ENCODE measurements around the gene CYP2A13. TPM values are rescaled to one million over a fixed set of nuclear protein-coding genes. Genes with fewer than 3 reads are reported as not detected.

The CYP2A13 gene
- polyA plus RNA-seq, 1 donor (not counting 4 experiments of a cell fraction or from before 2014, with no cell fraction given): not detected

- Histone ChIP-seq H2AFZ (ENCODE audit: control insufficient read depth, low read length) (no peak overlapping the region), H3K4me3 (ENCODE audit: control insufficient read depth in 2 of 3, extremely low read depth in 1 of 3, insufficient read depth in 2 of 3, low read depth in 1 of 3, low read length in 3 of 3) (no peak overlapping the region), H3K79me2 (ENCODE audit: control insufficient read depth, insufficient read depth, low read length) (no peaks in the 10 kb centered on the region), H3K36me3 (ENCODE audit: control insufficient read depth in 2 of 2, extremely low read depth in 1 of 2, insufficient read depth in 2 of 2, low read length in 2 of 2) (no peaks in the 10 kb centered on the region), H3K9ac (ENCODE audit: control insufficient read depth, extremely low read depth, insufficient read depth, low read length) (no peak overlapping the region), H3K9me3 (ENCODE audit: control insufficient read depth, low read depth, low read length) (no peaks in the 10 kb centered on the region), H3K4me1 (ENCODE audit: control insufficient read depth, extremely low read depth, insufficient read depth, low read length) (no peaks in the 10 kb centered on the region), H3K27me3 (ENCODE audit: control insufficient read depth, extremely low read depth, insufficient read depth, low read length) (no peaks in the 10 kb centered on the region), H4K20me1 (ENCODE audit: control insufficient read depth, extremely low read depth, insufficient read depth, low read length) (no peaks in the 10 kb centered on the region), H3K4me2 (ENCODE audit: control insufficient read depth, extremely low read depth, insufficient read depth, low read depth, low read length) (no peak overlapping the region), H3K9me1 (ENCODE audit: control insufficient read depth, extremely low read depth, insufficient read depth, low read length) (no peaks in the 10 kb centered on the region), H3K27ac (ENCODE audit: control insufficient read depth, insufficient read depth, low read length) (no peak overlapping the region)
- DNase-seq (ENCODE audit: low read depth, low spot score) (no peak), FAIRE-seq (no peak)
- dilution Hi-C loops (cut with MboI; ENCODE audit: extremely low pct_ligation_motif_present, low sequenced_read_pairs): no loop called here
- no peak for TF ChIP-seq CTCF (optimal IDR thresholded peaks at IDR 0.05 in 1 of 3, IDR thresholded peaks at IDR 0.05 in 1 of 3, conservative IDR thresholded peaks at IDR 0.05 in 1 of 3; ENCODE audit: extremely low read depth in 1 of 3, insufficient read depth in 2 of 3, low read length in 3 of 3)
- TF ChIP-seq EZH2 (IDR thresholded peaks at IDR 0.05; ENCODE audit: low read length): no peak
Measured at GRCh38 chr19:41096353-41096752, 8.1 kb downstream of the CYP2A13 start.

GRCh38 chr19:41097302-41097701 is 9.1 kb downstream of the CYP2A13 start:
- dilution Hi-C loops (cut with MboI; ENCODE audit: extremely low pct_ligation_motif_present, low sequenced_read_pairs): no loop called here
- Histone ChIP-seq H3K79me2 (ENCODE audit: control insufficient read depth, insufficient read depth, low read length) (no peaks in the 10 kb centered on the region), H3K4me1 (ENCODE audit: control insufficient read depth, extremely low read depth, insufficient read depth, low read length) (no peaks in the 10 kb centered on the region), H3K9me1 (ENCODE audit: control insufficient read depth, extremely low read depth, insufficient read depth, low read length) (no peaks in the 10 kb centered on the region), H3K4me3 (ENCODE audit: control insufficient read depth in 2 of 3, extremely low read depth in 1 of 3, insufficient read depth in 2 of 3, low read depth in 1 of 3, low read length in 3 of 3) (no peak overlapping the region), H3K9ac (ENCODE audit: control insufficient read depth, extremely low read depth, insufficient read depth, low read length) (no peak overlapping the region), H3K27ac (ENCODE audit: control insufficient read depth, insufficient read depth, low read length) (no peak overlapping the region), H3K36me3 (ENCODE audit: control insufficient read depth in 2 of 2, extremely low read depth in 1 of 2, insufficient read depth in 2 of 2, low read length in 2 of 2) (no peaks in the 10 kb centered on the region), H3K27me3 (ENCODE audit: control insufficient read depth, extremely low read depth, insufficient read depth, low read length) (no peaks in the 10 kb centered on the region), H3K9me3 (ENCODE audit: control insufficient read depth, low read depth, low read length) (no peaks in the 10 kb centered on the region), H2AFZ (ENCODE audit: control insufficient read depth, low read length) (no peak overlapping the region), H4K20me1 (ENCODE audit: control insufficient read depth, extremely low read depth, insufficient read depth, low read length) (no peaks in the 10 kb centered on the region), H3K4me2 (ENCODE audit: control insufficient read depth, extremely low read depth, insufficient read depth, low read depth, low read length) (no peak overlapping the region)
- TF ChIP-seq CTCF (optimal IDR thresholded peaks at IDR 0.05 in 1 of 3, IDR thresholded peaks at IDR 0.05 in 1 of 3, conservative IDR thresholded peaks at IDR 0.05 in 1 of 3; ENCODE audit: extremely low read depth in 1 of 3, insufficient read depth in 2 of 3, low read length in 3 of 3) (no peak), EZH2 (IDR thresholded peaks at IDR 0.05; ENCODE audit: low read length) (no peak)
- FAIRE-seq (no peak), DNase-seq (ENCODE audit: low read depth, low spot score) (no peak)

Data from keratinocyte (primary cell).